Measurements from ENCODE around the gene ANKRD13A.

The ANKRD13A gene

DNA sequence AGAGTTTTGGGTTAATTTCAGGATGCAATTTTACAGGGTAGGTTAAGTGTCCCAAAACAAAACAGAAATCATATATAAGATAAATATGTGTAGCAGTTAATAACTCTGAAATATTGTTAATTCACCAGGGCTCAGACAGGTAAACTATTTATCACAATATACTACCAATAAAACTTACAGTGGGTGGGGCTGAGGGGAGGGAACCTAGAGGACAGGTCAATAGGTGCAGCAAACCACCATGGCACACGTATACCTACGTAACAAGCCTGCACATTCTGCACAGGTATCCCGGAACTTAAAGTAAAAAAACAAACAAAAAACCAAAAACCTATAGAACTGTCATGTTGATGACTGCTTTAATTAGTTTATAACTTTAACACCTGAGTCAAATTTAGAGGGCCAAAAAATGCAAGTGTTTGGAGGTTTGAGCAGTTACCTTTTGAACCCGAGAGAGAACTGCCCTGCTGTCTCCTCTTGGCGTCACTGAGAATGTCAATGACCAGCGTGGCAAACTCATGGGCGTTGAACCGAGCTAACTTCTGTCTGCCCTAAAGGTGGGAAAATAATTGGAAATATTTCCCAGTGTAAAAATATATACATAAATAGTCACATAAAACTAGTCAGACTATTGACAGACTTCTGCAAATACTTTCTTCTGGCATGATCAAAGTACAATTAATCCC, 39.7 kb upstream of the ANKRD13A start:
- H3K4me3 ChIP-seq (IDR thresholded peaks at IDR 0.05; ENCODE audit: insufficient read depth, low read depth, low read length) = no peak overlapping the region

DNA sequence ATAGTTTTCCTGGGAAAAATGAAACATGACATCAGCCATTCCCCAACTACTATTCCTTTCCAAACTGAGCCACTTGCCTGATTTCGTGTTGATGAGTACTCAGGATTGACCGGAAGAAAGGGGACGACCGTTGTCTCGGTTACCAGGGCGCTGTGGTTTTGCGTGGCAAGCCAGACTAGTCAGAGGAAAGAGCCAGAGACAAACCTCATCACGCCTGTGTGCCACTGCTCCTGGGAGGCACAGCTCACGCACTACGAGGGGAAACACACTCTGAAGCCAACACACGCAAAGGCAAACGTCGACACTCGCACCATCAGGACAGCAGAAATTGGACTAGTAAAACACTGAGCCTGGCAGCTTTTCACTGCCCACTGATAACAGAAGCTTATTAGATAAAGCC, 38.0 kb upstream of the ANKRD13A start:
- no peak overlapping the region for H2AFZ ChIP-seq (ENCODE audit: low read depth)
- no peaks in the 10 kb centered on the region for H4K20me1 ChIP-seq (ENCODE audit: insufficient read depth)
- H3K79me2 ChIP-seq (ENCODE audit: insufficient read depth, low read depth) = no peaks in the 10 kb centered on the region
- no peak overlapping the region for H3K9ac ChIP-seq
- H3K27ac ChIP-seq = no peak overlapping the region
- H3K4me1 ChIP-seq (ENCODE audit: low read depth, poor library complexity, severe bottlenecking) = no peaks in the 10 kb centered on the region
- no peak overlapping the region for H3K4me3 ChIP-seq (IDR thresholded peaks at IDR 0.05; ENCODE audit: insufficient read depth, low read depth, low read length)
- H3K27me3 ChIP-seq (ENCODE audit: insufficient read depth, low read depth) = no peaks in the 10 kb centered on the region
- no peak overlapping the region for H3K4me2 ChIP-seq
- TF ChIP-seq, protein P1, sequence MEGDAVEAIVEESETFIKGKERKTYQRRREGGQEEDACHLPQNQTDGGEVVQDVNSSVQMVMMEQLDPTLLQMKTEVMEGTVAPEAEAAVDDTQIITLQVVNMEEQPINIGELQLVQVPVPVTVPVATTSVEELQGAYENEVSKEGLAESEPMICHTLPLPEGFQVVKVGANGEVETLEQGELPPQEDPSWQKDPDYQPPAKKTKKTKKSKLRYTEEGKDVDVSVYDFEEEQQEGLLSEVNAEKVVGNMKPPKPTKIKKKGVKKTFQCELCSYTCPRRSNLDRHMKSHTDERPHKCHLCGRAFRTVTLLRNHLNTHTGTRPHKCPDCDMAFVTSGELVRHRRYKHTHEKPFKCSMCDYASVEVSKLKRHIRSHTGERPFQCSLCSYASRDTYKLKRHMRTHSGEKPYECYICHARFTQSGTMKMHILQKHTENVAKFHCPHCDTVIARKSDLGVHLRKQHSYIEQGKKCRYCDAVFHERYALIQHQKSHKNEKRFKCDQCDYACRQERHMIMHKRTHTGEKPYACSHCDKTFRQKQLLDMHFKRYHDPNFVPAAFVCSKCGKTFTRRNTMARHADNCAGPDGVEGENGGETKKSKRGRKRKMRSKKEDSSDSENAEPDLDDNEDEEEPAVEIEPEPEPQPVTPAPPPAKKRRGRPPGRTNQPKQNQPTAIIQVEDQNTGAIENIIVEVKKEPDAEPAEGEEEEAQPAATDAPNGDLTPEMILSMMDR (conservative IDR thresholded peaks at IDR 0.05; ENCODE audit: low read depth, low read length) = no peak
- no peaks in the 10 kb centered on the region for H3K36me3 ChIP-seq (ENCODE audit: insufficient read depth)

More for the DNA sequence above, 39.7 kb upstream of the ANKRD13A start:
- no peaks in the 10 kb centered on the region for H3K79me2 ChIP-seq (ENCODE audit: insufficient read depth, low read depth)
- no peak overlapping the region for H3K9ac ChIP-seq
- H4K20me1 ChIP-seq (ENCODE audit: insufficient read depth) = no peaks in the 10 kb centered on the region
- no peak overlapping the region for H3K4me2 ChIP-seq
- no peaks in the 10 kb centered on the region for H3K36me3 ChIP-seq (ENCODE audit: insufficient read depth)
- no peak overlapping the region for H2AFZ ChIP-seq (ENCODE audit: low read depth)
- no peak overlapping the region for H3K27ac ChIP-seq
- TF ChIP-seq, protein P1 (conservative IDR thresholded peaks at IDR 0.05; ENCODE audit: low read depth, low read length) = no peak
- H3K27me3 ChIP-seq (ENCODE audit: insufficient read depth, low read depth) = no peaks in the 10 kb centered on the region
- H3K4me1 ChIP-seq (ENCODE audit: low read depth, poor library complexity, severe bottlenecking) = no peaks in the 10 kb centered on the region

DNA sequence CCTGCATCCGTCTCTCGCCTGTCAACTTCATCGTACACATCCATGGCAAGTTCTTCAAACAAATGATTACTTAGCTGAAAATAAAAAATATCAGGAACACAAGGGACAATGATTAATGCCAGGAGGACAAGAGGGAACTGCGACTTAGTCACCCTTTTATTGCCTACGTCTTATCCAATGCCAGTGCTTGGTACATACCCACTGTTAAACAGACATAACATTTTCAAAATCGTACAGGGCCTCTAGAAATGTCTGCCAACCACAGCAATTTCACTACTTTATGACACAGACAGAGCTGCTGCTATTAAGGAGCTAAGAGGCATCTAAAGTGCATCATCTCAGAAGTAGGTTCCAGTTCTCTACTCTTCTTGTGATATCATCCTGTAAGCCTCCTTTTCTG, 37.6 kb upstream of the ANKRD13A start:
- H3K4me1 ChIP-seq (ENCODE audit: low read depth, poor library complexity, severe bottlenecking) = no peaks in the 10 kb centered on the region
- H3K79me2 ChIP-seq (ENCODE audit: insufficient read depth, low read depth) = no peaks in the 10 kb centered on the region
- no peaks in the 10 kb centered on the region for H4K20me1 ChIP-seq (ENCODE audit: insufficient read depth)
- H3K27me3 ChIP-seq (ENCODE audit: insufficient read depth, low read depth) = no peaks in the 10 kb centered on the region
- no peak overlapping the region for H3K4me2 ChIP-seq
- H3K36me3 ChIP-seq (ENCODE audit: insufficient read depth) = no peaks in the 10 kb centered on the region
- H3K27ac ChIP-seq = no peak overlapping the region
- H3K4me3 ChIP-seq (IDR thresholded peaks at IDR 0.05; ENCODE audit: insufficient read depth, low read depth, low read length) = no peak overlapping the region
- TF ChIP-seq, protein P1 (conservative IDR thresholded peaks at IDR 0.05; ENCODE audit: low read depth, low read length) = no peak
- H3K9ac ChIP-seq = no peak overlapping the region
- no peak overlapping the region for H2AFZ ChIP-seq (ENCODE audit: low read depth)

DNA sequence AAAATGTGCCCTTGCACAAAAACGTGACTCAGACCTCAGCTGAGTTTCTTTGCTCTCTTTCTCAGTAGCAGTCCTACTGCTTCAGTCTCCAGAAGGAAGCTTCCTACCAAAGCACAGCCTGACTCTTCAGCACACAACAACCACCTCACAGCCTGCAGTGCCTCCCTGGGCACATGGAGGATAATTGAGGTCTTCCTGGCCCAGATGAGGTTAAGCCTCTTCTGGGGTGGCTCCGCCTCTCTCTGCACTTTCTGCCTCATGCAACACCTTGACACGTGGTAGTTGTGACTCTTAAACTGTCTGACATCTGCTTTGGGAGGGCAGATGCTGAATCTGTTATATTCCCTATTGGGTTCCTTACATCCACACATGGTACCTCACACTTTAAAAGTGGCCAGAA, 36.8 kb upstream of the ANKRD13A start:
- no peak overlapping the region for H3K4me2 ChIP-seq

More for the DNA sequence above, 36.8 kb upstream of the ANKRD13A start:
- Histone ChIP-seq H3K79me2 (ENCODE audit: insufficient read depth, low read depth) (no peaks in the 10 kb centered on the region), H3K27ac (no peak overlapping the region), H4K20me1 (ENCODE audit: insufficient read depth) (no peaks in the 10 kb centered on the region), H3K4me3 (IDR thresholded peaks at IDR 0.05; ENCODE audit: insufficient read depth, low read depth, low read length) (no peak overlapping the region), H2AFZ (ENCODE audit: low read depth) (no peak overlapping the region), H3K4me1 (ENCODE audit: low read depth, poor library complexity, severe bottlenecking) (no peaks in the 10 kb centered on the region), H3K27me3 (ENCODE audit: insufficient read depth, low read depth) (no peaks in the 10 kb centered on the region), H3K36me3 (ENCODE audit: insufficient read depth) (no peaks in the 10 kb centered on the region), H3K9ac (no peak overlapping the region)
- TF ChIP-seq, protein P1 (conservative IDR thresholded peaks at IDR 0.05; ENCODE audit: low read depth, low read length) = no peak
